Lower leg skin (tissue), 4 donors: ENCODE data around the gene TIGD6. TPM values are rescaled to one million over a fixed set of nuclear protein-coding genes. Genes with fewer than 3 reads are reported as not detected.

Experiments
- DNase-seq, 2 donors: peaks; one replicate each; pipeline ENCODE4 v3.0.0-alpha.2; 2019; ENCODE audit warnings: low spot score in 2 of 2
- H3K4me3 ChIP-seq: fragments of 200-600 bp; sonication (generic); 2 replicates; pipeline ENCODE4 v1.5.1; 2017; ENCODE audit warnings: mild to moderate bottlenecking, low read depth; ENCODE audit not compliant: poor library complexity, severe bottlenecking
- POLR2A ChIP-seq, 2 donors: fragments of 450-650 bp; IDR thresholded peaks; one replicate each; pipeline ENCODE4 v1.6.1; 2016 to 2017; ENCODE audit warnings: antibody characterized with exemption in 2 of 2, mild to moderate bottlenecking in 1 of 2, moderate library complexity in 1 of 2
- WGBS, 2 donors: methylation state at CpG; one replicate each; pipeline ENCODE4 v1.1.5; 2018; 5-methylcytosine and 5-hydroxymethylcytosine counted together
- intact Hi-C: fragments of 100-400 bp; cut with DNase I; formaldehyde crosslinking; loops from one replicate; pipeline ENCODE4 v1.15.0; 2023; ENCODE audit warnings: low total_unique reads
- total RNA-seq, 4 donors: library from RNA; depleted of rRNA; stranded (reverse); fragments of >200 nt; gene quantifications; one replicate each; pipeline ENCODE4 v1.1.0, GENCODE V29; 2016
- TF ChIP-seq, protein P1 (sequence below), 3 donors: fragments of 450-650 bp; IDR thresholded peaks; one replicate each; pipeline ENCODE4 v1.5.1; 2016; ENCODE audit warnings: antibody characterized with exemption in 3 of 3, mild to moderate bottlenecking in 3 of 3, moderate library complexity in 2 of 3

TIGD6 gene
- total RNA-seq, 4 donors from 2014 or later = 3.8 to 8.3 (median 6.0) TPM

DNA sequence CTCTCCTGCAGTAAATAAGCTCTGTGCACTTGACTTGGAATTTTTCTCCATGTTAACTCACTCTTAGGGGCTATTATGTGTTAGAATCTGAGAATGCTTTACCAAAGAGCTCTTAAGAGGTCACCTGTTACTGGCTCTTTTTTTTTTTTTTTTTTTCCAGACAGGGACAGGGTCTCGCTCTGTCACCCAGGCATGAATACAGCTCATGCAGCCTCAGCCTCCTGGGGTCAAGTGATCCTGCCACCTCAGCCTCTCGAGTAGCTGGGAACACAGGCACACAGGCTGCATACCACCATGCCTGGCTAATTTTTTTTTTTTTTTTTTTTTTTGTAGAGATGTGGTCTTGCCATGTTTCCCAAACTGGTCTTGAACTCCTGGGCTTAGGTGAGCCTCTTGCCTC lies 22.2 kb upstream of the TIGD6 start:
- DNase-seq = no peak
- intact Hi-C loops = no loop called here
- H3K4me3 ChIP-seq = no peak overlapping the region
- no peak for TF ChIP-seq POLR2A (IDR thresholded peaks at IDR 0.05)
- TF ChIP-seq, protein P1, sequence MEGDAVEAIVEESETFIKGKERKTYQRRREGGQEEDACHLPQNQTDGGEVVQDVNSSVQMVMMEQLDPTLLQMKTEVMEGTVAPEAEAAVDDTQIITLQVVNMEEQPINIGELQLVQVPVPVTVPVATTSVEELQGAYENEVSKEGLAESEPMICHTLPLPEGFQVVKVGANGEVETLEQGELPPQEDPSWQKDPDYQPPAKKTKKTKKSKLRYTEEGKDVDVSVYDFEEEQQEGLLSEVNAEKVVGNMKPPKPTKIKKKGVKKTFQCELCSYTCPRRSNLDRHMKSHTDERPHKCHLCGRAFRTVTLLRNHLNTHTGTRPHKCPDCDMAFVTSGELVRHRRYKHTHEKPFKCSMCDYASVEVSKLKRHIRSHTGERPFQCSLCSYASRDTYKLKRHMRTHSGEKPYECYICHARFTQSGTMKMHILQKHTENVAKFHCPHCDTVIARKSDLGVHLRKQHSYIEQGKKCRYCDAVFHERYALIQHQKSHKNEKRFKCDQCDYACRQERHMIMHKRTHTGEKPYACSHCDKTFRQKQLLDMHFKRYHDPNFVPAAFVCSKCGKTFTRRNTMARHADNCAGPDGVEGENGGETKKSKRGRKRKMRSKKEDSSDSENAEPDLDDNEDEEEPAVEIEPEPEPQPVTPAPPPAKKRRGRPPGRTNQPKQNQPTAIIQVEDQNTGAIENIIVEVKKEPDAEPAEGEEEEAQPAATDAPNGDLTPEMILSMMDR (IDR thresholded peaks at IDR 0.05) = no peak
- WGBS, 2 donors = 64 to 93% methylated on average over 2 of the region's 2 CpGs

DNA sequence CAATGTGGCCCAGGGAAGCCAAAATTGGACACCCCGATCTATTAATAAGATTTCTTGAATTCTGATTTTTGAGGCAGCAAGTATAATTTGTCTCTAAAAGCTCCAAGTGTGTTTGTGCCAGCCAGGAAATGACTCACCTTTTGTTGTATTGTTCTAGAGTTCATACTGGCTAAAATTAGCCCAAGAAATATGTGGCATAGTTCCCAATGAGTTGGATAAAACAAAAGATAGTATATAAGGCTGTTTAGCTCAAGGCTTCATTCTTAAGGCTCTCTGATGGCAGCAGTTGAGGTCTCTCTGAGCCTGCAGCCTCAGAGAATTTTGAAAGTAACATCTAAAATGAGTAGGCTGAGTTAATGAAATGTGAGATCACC lies 21.7 kb upstream of the TIGD6 start:
- intact Hi-C loops = no loop called here
- no peak for DNase-seq
- no peak overlapping the region for H3K4me3 ChIP-seq
- TF ChIP-seq POLR2A (IDR thresholded peaks at IDR 0.05) = no peak
- TF ChIP-seq, protein P1 (IDR thresholded peaks at IDR 0.05) = no peak
- WGBS, 2 donors = 42 to 51% methylated on average over 1 of the region's 1 CpG

DNA sequence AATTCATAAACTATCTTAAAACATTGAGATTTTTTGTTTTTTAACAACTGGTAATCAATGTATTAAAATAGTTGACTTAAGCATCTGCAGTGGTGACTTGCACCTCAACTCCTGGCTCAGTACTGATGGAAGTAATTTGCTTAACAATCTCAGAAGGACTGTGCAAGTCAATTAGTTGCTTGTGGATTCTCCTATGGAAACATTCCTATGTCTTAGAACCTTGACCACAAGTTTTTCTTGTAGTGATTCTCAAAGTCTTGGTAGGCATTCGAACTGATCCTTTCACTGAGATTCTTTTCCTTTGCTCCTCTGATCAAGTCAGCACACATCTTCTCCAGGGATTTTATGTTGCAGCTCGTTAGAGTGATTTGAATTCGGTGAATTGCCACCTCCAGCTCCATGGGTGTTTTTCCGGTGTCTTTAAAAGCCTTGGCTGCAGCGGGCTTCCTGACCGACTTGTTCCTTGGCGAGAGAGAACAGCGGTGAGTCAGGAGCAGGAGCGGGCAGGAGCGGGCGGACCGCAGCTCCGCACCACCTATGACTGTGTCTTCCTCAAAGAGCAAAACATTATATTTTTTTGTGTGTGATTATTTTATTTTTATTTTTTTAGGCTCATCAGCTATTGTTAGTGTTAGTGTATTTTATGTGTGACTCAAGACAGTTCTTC lies 21.2 kb upstream of the TIGD6 start:
- DNase-seq = no peak

DNA sequence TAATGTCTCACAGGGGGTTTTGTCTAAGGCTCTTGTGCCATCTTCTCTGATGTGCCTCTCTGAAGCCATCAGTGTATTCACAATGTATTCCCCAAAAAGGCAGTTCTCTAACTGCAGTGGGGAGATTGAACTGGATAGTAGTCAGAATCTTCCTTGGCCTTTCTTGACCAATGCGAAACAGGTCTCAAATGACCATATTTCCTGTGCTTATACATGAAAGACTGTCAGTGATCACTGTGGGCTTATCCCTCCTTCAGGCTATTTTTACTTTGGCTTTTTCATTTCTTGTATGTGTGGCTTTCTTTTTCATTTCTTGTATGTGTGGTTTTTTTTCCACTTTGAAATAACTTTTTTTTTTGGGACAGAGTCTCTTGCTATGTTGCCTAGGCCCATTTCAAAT lies 19.8 kb upstream of the TIGD6 start:
- H3K4me3 ChIP-seq = no peak overlapping the region
- WGBS, 2 donors = 82 to 89% methylated on average over 1 of the region's 1 CpG
- no peak for DNase-seq
- no peak for TF ChIP-seq POLR2A (IDR thresholded peaks at IDR 0.05)
- TF ChIP-seq, protein P1 (IDR thresholded peaks at IDR 0.05) = no peak
- intact Hi-C loops = no loop called here

More for the DNA sequence above, 21.2 kb upstream of the TIGD6 start:
- WGBS, 2 donors = 47 to 63% methylated on average over 13 of the region's 13 CpGs
- intact Hi-C loops = no loop called here
- TF ChIP-seq, protein P1 (IDR thresholded peaks at IDR 0.05) = no peak
- TF ChIP-seq POLR2A (IDR thresholded peaks at IDR 0.05) = no peak
- no peak overlapping the region for H3K4me3 ChIP-seq

DNA sequence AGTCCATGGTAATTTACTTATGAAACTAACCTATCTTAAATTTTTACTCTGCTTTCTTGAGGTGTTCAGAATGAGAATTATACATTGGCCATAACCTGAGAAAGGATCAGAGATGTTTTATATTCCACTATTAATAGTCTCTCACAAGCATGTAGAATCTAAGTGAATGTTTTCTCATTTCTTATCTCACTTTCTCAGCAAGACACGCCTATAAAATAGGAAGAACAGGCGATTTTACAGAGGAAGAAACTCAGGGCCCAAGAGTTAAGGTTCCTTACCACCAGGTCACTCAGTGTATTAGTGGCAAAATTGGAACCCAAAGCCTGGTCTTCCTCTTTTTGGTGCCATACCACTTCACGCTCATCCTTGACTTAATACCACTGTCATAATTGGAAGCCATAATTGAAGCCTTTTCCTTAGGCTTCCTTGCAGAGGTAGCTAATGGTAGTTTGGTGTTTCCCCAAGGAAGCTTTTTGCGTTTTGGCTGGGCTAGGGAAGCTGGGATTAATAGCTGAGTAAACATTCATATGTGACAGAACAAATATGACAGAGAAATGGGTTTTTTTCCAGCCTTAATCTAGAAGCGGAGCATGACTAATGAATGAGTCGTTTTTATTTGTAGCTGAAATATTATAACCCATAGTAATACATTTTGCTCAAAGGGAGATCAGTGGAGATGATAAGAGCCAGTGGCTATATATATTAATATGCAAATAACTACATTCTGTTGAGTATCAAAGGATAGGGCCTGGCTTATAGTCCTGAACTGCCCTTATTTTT lies 17.0 kb upstream of the TIGD6 start:
- DNase-seq = no peak
- H3K4me3 ChIP-seq = no peak overlapping the region
- intact Hi-C loops = no loop called here
- no peak for TF ChIP-seq POLR2A (IDR thresholded peaks at IDR 0.05)
- TF ChIP-seq, protein P1 (IDR thresholded peaks at IDR 0.05) = no peak
- WGBS, 2 donors = 75 to 80% methylated on average over 6 of the region's 6 CpGs
